Mammary epithelial cell (primary cell): Measurements from ENCODE around the gene PTGDR2.

ENCODE experiments used
- CTCF ChIP-seq, 2 donors: IDR thresholded peaks in 1 of 2; conservative IDR thresholded peaks in 1 of 2; 2 replicates each; pipeline ENCODE4 v1.5.1; 2011 to 2012; ENCODE audit warnings: inconsistent platforms in 2 of 2, low read length in 2 of 2, mild to moderate bottlenecking in 2 of 2, control low read depth in 1 of 2, low read depth in 1 of 2; ENCODE audit not compliant: insufficient read depth in 1 of 2; ENCODE audit errors: extremely low read depth in 1 of 2
- EZH2 ChIP-seq: IDR thresholded peaks from 2 replicates; pipeline ENCODE4 v1.6.1; 2012; ENCODE audit warnings: low read length, inconsistent platforms, borderline replicate concordance

DNA sequence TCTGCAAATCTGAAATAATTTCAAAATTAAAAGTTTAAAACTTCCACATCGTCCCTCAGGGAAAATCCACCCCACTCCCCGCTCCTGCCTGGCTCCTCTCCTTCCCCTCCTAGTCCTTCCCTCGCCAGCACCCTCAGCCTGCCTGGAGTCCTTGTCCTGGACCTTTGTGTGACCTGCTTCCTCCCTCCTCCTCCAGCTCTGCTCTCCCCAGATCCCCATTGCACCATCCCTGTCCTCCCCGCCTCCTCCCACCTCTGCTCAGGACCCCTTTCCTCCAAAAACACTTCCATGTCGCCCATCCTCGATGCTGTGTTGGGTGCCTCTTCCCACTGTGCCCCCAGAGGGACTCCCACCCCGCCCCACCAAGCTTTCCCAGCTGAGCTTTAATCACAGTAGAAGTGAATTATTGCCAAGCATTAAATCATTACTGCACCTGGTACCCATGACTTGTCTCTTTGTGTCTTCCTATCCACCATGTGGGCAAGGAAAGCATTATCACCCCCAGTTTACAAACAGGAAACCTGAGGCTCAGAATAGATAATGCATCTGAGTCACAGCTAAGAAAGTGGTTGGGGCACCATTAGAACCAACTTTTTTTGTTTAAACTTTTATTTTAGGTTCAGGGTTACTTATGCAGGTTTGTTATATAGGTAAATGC lies 9.2 kb upstream of the PTGDR2 start:
- TF ChIP-seq CTCF (conservative IDR thresholded peaks at IDR 0.05 in 1 of 2, IDR thresholded peaks at IDR 0.05 in 1 of 2; ENCODE audit: extremely low read depth in 1 of 2, insufficient read depth in 1 of 2, low read depth in 1 of 2, low read length in 2 of 2): no peak
- TF ChIP-seq EZH2: no peak
